HG03342 (cell line): ENCODE data around the gene CATSPERZ.
A peak's percentile ranks its signal among the peaks of the same experiment; 100 is the strongest.
"Not testable (repeated sequence)": the region's sequence is repeated elsewhere in the genome, so short reads cannot be mapped to it uniquely, and the experiment has no call there.

Source experiments
- ATAC-seq: cut with Tn5 transposase; IDR thresholded peaks from one replicate; pipeline ENCODE4 v1.9.1; 2021; ENCODE audit warnings: mild to moderate bottlenecking, moderate library complexity; ENCODE audit not compliant: unreplicated experiment

The CATSPERZ gene

DNA sequence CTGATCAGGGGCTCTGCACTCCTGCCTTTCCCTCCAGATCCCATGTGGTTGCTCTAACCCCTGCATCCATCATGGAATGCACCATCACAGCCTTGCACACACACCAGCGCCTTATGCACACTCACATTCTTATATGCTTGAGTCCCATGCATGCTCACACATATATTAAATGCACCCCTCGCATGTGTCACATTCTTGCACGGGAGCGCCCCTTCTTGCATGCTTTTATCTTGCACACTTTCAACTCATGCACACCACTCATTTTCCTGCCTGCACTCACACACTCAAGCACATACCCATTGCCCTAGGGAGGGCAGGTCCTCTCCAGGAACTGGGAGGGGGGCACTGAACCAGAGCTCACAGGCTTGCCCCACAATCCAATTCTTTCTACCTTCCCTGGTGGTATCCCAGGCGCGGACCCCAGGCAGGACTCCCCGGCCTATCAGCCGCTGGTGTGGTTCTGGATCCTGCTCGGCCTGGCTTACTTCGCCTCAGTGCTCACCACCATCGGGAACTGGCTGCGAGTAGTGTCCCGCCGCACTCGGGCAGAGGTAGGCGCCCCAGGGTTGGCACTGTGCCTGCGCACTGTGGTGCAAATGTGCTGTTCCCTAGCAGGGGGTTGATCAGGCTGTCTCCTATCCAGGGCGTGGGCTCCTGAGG, 2.3 kb upstream of the CATSPERZ start:
- ATAC-seq, result no peak

DNA sequence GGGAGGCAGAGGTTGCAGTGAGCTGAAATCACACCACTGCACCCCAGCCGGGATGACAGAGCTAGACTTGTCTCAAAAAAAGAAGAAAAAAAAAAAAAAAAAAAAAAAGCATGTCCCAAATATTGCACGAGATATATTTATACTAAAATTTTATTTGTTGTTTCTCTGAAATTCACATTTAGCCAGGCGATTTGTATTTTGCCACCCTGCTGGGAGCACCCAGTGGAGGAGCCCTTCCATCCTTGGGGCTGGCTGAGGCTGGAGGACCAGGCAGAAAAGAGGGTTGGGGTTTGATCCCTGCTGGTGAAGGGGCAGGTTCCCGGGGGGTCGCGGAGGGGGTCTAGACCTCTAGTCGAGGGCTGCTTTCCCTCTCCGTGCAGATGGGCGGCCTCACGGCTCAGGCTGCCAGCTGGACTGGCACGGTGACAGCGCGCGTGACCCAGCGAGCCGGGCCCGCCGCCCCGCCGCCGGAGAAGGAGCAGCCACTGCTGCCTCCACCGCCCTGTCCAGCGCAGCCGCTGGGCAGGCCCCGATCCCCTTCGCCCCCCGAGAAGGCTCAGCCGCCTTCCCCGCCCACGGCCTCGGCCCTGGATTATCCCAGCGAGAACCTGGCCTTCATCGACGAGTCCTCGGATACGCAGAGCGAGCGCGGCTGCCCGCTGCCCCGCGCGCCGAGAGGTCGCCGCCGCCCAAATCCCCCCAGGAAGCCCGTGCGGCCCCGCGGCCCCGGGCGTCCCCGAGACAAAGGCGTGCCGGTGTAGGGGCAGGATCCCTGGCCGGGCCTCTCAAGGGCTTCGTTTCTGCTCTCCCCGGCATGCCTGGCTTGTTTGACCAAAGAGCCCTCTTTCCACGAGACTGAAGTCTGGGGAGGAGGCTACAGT, 952 bp upstream of the CATSPERZ start:
- no peak for ATAC-seq

DNA sequence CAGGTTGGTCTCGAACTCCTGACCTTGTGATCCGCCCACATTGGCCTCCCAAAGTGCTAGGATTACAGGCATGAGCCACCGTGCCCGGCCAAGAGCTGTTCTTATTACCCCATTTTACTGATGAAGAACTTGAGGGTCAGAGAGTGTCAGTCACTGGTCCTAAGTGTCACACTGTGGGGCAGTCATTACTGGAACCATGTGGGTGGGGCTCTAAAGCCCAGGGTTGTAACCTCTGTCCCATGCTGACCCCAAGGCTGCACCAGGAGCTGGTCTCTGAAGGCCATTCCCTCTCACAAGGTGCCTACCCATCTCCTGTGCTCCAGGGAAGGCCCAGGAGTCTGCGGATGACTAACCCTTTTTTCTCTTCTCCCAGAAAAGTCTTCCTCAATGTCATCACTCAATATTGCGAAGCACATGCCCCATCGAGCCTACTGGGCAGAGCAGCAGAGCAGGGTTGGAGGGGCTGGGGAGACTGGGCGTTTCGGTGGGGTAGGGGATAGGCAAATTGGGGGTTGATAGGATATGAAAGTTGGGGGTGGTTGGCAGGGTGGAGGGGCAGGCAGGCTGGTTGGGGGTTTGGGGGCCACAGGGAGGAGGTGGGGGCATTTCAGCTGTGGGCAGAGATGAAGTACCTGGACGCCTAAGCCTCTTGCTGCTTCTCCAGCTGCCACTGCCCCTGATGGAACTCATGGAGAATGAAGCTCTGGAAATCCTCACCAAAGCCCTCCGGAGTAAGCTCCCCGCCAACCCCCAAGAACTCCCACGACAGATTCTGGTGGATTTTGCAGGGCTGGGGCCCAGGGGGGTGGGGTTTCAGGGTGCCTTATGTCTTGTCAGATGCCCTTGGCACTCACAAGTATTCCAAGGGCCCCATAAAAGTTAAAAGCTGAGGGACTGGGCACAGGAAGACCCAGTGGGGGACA, 3.2 kb downstream of the CATSPERZ start:
- ATAC-seq, result no peak

DNA sequence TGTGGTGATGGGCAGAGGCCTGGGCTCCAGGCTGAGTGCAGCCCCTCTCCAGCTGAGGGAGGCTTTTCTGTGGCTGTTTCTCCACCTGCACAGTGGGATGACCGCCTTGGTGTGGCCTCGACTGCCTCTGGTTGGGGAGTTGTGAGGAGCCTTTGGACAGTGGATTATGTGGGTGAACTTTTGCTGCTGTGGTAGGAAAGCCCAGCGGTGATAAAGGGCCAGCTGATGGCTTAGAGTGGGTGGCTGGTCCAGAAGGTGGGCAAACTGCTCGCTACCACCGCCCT, 3.8 kb downstream of the CATSPERZ start:
- no peak for ATAC-seq

DNA sequence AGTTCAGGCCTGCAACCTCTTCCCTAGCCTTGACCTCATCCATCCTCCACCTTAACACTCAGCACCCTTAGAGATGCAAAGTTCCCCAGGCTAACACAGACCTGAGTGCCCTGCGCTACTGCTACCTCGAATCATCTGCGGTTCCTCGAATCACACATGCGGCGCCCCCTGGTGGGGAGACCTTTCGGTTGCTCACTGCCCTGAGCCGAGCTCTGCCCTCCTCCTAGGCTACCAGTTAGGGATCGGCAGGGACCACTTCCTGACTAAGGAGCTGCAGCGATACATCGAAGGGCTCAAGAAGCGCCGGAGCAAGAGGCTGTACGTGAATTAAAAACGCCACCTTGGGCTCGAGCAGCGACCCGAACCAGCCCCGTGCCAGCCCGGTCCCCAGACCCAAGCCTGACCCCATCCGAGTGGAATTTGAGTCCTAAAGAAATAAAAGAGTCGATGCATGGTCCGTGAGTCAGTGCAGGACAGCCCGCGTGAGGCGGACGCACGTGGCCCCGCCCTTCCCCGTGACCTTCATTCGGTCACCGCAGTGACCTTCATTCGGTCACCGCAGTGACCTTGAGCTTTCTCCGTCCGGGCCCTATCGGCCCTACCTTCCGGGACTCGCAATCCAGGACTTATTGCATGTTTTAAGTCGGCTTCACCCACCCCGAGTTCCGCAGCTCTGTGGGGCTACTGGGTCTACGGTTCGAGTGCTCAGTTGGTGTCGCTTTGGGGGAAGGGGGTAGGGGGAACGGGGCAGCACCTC, 4.3 kb downstream of the CATSPERZ start:
- ATAC-seq, result peak; percentile 22

DNA sequence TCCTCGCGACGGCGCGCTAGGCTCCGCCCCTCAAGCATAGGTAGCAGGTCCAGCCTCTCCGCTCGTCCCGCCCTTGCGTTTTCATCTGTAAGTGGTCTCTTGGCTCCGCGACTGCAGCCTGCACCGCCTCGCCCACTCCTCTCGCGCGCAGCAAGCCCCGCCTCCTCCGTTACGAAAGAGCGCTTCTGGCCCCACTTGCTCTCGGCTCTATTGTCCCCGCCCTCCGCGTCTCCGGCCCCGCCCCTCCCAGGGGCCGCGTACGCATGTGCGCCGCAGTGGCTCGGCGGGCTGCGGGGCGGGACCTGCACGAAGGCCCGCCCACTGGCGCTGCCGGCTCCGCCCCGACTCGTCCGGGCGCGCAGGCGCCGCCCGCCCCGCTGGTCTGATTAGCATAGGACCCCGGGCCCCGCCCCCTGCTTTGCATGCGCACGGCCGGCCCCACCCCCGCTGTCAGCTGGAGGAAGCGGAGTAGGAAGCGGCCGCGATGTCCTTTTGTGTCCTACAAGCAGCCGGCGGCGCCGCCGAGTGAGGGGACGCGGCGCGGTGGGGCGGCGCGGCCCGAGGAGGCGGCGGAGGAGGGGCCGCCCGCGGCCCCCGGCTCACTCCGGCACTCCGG, 5.0 kb downstream of the CATSPERZ start, which contains the start of gene ESRRA:
Gene ESRRA (plus strand): TSS at position 450 of the 616 bp plus-strand sequence. CDS start 1,656 bp downstream, outside the sequence.
- ATAC-seq, result peak; percentile 74

DNA sequence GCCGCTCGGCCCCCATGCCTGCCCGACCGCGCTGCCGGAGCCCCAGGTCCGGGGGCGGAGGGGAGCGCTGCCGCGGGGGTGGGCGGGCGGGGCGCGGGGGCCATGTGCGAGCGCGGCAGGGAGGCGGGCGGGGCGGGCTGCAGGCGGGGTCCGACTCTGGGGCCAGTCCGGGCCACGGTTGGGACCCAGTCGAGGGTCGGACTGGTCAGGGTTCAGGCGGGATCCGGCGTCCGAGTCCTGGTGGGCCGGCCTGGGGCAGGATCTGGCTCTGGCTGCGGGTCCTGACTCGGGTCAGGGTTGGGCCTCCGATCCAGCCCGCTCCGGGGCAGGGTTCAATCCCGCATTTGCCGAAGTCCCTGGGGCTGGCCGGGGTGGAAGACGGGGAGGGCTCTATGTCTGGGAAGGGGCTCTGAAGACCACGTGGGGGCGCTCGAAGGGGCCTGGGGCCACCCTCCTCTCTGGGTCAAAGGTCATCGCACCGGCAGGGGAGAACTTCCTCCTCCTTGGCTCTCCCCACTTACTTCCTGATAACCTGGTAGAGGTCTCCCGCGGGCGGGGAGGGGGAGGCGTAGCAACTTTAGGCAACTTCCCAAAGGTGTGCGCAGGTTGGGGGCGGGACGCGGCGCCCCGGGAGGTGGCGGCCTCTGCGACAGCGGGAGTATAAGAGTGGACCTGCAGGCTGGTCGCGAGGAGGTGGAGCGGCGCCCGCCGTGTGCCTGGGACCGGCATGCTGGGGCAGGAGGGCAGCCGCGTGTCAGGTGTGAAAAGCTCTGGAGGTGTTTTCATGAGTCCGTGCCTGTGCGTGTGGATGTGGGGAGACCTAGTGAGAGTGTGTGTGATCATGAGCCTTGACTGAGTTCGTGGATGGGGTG, 5.8 kb downstream of the CATSPERZ start:
- ATAC-seq, result no peak

DNA sequence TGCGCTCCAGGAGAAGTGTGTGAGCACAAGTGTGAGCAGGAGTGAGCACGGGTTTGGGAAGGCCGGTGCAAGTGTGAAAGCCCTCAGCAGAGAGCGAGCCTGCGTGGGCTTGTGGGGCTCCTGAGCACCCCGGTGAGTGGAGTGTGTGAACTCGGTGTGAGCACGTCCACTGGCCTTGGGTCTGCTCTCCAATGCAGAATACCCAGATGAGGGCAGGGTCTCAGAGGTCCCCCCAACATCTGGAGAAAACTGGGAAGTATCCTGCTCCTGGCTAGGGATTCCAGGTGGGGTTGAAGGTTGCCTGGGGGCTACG, 6.4 kb downstream of the CATSPERZ start:
- ATAC-seq, result no peak

DNA sequence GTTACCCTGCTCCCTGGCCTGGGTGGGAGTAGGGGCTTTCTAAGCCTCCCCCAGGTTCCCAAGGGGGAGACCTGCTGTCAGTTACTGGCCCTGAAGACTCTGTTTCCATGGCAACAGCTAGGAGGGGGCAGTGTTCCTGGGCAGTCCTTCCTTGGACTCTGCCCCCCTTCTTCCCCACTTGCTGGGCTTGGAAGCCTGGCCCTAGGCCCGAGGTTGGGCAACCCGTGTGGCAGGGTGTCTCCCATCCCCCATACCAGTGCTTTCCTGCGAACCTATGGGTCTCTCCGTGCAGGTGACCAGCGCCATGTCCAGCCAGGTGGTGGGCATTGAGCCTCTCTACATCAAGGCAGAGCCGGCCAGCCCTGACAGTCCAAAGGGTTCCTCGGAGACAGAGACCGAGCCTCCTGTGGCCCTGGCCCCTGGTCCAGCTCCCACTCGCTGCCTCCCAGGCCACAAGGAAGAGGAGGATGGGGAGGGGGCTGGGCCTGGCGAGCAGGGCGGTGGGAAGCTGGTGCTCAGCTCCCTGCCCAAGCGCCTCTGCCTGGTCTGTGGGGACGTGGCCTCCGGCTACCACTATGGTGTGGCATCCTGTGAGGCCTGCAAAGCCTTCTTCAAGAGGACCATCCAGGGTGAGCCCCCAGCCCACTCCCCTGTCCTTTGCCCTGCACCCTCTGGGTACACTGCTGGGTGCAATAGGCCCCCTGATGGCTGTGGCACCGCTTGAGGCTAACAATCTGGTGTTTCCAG, 6.9 kb downstream of the CATSPERZ start:
- no peak for ATAC-seq

DNA sequence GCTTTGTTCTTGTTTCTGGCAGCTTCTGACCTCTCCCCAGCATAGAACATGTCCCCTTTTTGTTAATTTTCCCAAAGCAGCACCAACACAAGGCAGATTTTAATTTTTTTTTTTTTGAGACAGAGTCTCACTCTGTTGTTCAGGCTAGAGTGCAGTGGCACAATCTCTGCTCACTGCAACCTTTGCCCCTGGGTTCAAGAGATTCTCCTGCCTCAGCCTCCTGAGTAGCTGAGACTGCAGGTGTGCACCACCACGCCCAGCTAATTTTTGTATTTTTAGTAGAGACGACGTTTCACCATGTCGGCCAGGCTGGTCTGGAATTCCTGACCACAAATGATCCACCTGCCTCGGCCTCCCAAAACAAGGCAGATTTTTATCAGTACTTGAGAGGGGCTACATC, 7.6 kb downstream of the CATSPERZ start:
- not testable (repeated sequence) for ATAC-seq

DNA sequence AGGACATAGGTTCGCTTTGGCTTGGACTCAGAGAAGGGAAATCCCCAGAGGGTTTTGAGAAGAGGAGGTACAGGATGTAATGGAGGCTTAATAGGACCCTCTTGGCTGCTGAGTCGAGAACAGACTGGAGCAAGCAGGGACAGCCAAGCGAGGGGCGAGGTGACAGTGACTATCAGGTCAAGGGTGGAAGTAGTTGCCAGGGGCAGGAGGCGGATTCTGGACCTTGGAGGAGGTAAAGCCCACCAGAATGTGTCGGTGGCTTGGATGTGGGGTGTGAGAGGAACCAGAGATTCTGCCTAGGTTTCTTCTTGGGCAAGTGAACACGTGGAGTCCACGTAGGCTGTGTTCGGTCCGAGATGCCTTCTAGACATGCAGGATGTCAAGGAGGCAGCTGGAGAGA, 12.8 kb downstream of the CATSPERZ start:
- ATAC-seq, result no peak

DNA sequence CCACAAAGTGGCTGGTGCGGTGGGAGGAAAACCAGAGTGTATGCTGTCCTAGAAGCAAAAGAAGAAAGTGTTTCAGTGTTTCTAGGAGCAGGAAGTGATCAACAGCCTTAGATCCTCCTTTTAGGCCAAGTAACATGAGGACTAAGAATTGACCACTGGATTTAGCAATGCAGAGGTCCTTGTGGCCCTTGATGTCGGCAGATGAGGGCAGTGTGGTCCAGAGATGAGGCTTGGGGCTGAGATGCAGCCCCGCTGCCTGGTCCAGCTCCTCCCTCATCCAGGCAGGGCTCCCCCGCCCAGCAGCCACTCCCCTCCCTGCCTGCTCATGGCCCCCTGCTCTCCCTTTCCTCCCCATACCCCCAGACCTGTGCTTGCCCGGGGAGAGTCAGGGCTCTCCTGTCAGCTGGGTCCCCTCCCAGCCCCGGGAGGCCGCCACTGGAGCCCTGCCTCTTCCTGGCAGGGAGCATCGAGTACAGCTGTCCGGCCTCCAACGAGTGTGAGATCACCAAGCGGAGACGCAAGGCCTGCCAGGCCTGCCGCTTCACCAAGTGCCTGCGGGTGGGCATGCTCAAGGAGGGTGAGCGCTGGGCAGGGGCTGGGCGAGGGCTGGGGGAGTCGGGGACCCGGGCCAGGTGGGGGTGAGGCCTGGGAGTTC, 13.5 kb downstream of the CATSPERZ start:
- ATAC-seq, result no peak

DNA sequence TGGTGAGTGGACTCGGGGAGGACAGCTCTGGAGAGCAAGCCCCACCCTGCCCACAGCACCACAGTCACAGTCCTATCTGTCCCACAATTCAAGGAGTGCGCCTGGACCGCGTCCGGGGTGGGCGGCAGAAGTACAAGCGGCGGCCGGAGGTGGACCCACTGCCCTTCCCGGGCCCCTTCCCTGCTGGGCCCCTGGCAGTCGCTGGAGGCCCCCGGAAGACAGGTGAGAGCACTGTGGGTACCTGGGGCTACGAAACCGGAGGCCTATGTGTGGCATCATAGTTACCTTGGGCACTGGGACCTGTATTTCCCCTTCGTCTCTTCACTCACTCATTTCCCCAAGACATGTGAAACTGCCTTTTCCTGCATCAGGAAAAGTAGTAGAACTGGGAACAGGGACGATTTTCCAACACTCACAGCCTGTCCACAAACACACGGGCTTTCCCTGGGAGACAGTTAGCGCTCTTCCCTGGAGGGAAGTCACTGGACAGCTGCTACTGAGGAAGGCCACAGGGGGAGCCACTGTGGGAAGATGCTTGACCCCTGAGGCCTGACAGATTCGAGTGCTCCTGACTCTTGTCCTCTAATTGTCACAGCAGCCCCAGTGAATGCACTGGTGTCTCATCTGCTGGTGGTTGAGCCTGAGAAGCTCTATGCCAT, 14.1 kb downstream of the CATSPERZ start:
- no peak for ATAC-seq

DNA sequence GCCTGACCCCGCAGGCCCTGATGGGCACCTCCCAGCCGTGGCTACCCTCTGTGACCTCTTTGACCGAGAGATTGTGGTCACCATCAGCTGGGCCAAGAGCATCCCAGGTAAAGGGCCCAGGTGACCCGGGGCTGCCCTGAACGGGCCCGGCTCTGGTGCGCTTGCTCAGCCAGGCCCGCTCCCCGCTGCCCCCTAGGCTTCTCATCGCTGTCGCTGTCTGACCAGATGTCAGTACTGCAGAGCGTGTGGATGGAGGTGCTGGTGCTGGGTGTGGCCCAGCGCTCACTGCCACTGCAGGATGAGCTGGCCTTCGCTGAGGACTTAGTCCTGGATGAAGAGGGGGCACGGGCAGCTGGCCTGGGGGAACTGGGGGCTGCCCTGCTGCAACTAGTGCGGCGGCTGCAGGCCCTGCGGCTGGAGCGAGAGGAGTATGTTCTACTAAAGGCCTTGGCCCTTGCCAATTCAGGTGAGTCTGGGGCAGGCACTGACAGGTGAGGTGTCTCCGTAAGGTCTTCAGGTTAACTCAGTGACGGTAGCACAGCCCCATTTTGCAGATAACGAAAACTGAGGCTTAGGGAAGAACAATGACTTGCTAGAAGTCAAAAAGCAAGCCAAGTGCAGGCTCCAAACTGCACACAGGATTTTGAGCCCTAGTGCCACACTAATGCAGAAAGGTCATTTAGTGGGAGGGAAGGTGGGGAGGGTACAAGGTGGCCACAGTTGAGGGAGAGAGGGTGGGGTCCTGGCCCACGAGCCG, 14.8 kb downstream of the CATSPERZ start:
- ATAC-seq, result no peak

DNA sequence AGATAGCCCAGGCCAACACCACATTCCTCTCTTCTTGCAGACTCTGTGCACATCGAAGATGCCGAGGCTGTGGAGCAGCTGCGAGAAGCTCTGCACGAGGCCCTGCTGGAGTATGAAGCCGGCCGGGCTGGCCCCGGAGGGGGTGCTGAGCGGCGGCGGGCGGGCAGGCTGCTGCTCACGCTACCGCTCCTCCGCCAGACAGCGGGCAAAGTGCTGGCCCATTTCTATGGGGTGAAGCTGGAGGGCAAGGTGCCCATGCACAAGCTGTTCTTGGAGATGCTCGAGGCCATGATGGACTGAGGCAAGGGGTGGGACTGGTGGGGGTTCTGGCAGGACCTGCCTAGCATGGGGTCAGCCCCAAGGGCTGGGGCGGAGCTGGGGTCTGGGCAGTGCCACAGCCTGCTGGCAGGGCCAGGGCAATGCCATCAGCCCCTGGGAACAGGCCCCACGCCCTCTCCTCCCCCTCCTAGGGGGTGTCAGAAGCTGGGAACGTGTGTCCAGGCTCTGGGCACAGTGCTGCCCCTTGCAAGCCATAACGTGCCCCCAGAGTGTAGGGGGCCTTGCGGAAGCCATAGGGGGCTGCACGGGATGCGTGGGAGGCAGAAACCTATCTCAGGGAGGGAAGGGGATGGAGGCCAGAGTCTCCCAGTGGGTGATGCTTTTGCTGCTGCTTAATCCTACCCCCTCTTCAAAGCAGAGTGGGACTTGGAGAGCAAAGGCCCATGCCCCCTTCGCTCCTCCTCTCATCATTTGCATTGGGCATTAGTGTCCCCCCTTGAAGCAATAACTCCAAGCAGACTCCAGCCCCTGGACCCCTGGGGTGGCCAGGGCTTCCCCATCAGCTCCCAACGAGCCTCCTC, 15.7 kb downstream of the CATSPERZ start:
- not testable (repeated sequence) for ATAC-seq
